ENCODE data around the gene HERC3. TPM values are rescaled to one million over a fixed set of nuclear protein-coding genes. Genes with fewer than 3 reads are reported as not detected.

Gene HERC3
- total and polyA plus RNA-seq, 2 donors (not counting 3 experiments of a cell fraction or from before 2014, with no cell fraction given): 6.3 to 21.2 TPM

DNA sequence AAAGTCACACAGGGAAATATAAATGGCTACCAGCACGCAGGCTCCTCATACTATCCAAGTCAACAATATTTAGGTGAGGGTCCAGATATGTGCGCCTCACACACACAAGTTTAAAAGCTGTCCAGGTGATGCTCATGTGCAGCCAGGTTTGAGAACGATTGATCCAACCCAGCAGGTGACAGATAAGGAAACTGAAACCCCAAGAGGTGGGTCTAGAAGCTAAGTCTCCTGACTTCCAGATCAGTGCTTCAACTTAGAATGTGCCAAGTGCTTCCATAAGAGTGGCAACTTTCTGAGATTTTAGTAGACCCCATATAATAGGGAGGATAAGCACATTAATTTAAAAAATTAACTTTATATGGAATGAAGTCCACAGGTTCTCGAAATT, 159.8 kb downstream of the HERC3 start:
- no peak overlapping the region for H3K27ac ChIP-seq (ENCODE audit: insufficient read depth, low read depth, low read length)
- H3K9ac ChIP-seq (replicated peaks; ENCODE audit: extremely low read depth, insufficient read depth, low read length): no peak overlapping the region
- no peaks in the 10 kb centered on the region for H3K9me1 ChIP-seq (replicated peaks; ENCODE audit: control insufficient read depth, extremely low read depth, insufficient read depth, low read length)
- no peaks in the 10 kb centered on the region for H3K9me3 ChIP-seq (replicated peaks; ENCODE audit: control insufficient read depth, insufficient read depth, low read length)
- H3K36me3 ChIP-seq (ENCODE audit: control insufficient read depth in 2 of 2, extremely low read depth in 1 of 2, insufficient read depth in 2 of 2, low read length in 2 of 2): peaks cover 0 to 9% of the 10 kb centered on the region in 2 experiments
- FAIRE-seq: no peak
- DNase-seq (ENCODE audit: low read depth, low spot score): no peak
- intact Hi-C loops (cut with micrococcal nuclease): no loop called here
- CTCF ChIA-PET: interaction anchor here (0.6 to 1.3 kb wide), 3 partner anchors 13 to 43 kb away, joined by 3 to 5 read pairs (median 5); no protein-coding TSS in a partner anchor
- H3K4me2 ChIP-seq (ENCODE audit: insufficient read depth, low read length): no peak overlapping the region
- no peak overlapping the region for H2AFZ ChIP-seq (ENCODE audit: low read depth, low read length)
- no peaks in the 10 kb centered on the region for H4K20me1 ChIP-seq (replicated peaks; ENCODE audit: control insufficient read depth, extremely low read depth, insufficient read depth, low read length)
- no peak overlapping the region for H3K4me3 ChIP-seq (replicated peaks in 1 of 3; ENCODE audit: insufficient read depth in 1 of 3, low read depth in 1 of 3, low read length in 3 of 3)
- H3K4me1 ChIP-seq (ENCODE audit: control insufficient read depth, extremely low read depth, insufficient read depth, low read length): no peaks in the 10 kb centered on the region
- no peaks in the 10 kb centered on the region for H3K79me2 ChIP-seq (ENCODE audit: control insufficient read depth, insufficient read depth, low read length)
- dilution Hi-C loops (cut with MboI; ENCODE audit: extremely low pct_ligation_motif_present, low sequenced_read_pairs): no loop called here
- BruUV-seq (replicated peaks): no TSS peak
- H3K27me3 ChIP-seq (ENCODE audit: control insufficient read depth in 2 of 2, insufficient read depth in 2 of 2, low read length in 2 of 2): no peaks in the 10 kb centered on the region
- no peak for TF ChIP-seq MYC (IDR thresholded peaks at IDR 0.05; ENCODE audit: low read depth, low read length)
- TF ChIP-seq, protein P1, sequence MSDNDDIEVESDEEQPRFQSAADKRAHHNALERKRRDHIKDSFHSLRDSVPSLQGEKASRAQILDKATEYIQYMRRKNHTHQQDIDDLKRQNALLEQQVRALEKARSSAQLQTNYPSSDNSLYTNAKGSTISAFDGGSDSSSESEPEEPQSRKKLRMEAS (IDR thresholded peaks at IDR 0.05; ENCODE audit: insufficient read depth, insufficient read length): no peak
- TF ChIP-seq GATA2 (IDR thresholded peaks at IDR 0.05; ENCODE audit: insufficient read depth, insufficient read length, low read depth, low read length): no peak
- no peak for TF ChIP-seq POLR2A (IDR thresholded peaks at IDR 0.05; ENCODE audit: low read depth, low read length)
- TF ChIP-seq EZH2 (IDR thresholded peaks at IDR 0.05; ENCODE audit: borderline replicate concordance, low read depth, low read length, severe bottlenecking): no peak
- TF ChIP-seq POLR2AphosphoS5 (IDR thresholded peaks at IDR 0.05; ENCODE audit: insufficient read depth, low read depth, low read length): no peak
- TF ChIP-seq, protein P2, sequence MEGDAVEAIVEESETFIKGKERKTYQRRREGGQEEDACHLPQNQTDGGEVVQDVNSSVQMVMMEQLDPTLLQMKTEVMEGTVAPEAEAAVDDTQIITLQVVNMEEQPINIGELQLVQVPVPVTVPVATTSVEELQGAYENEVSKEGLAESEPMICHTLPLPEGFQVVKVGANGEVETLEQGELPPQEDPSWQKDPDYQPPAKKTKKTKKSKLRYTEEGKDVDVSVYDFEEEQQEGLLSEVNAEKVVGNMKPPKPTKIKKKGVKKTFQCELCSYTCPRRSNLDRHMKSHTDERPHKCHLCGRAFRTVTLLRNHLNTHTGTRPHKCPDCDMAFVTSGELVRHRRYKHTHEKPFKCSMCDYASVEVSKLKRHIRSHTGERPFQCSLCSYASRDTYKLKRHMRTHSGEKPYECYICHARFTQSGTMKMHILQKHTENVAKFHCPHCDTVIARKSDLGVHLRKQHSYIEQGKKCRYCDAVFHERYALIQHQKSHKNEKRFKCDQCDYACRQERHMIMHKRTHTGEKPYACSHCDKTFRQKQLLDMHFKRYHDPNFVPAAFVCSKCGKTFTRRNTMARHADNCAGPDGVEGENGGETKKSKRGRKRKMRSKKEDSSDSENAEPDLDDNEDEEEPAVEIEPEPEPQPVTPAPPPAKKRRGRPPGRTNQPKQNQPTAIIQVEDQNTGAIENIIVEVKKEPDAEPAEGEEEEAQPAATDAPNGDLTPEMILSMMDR (IDR thresholded peaks at IDR 0.05; ENCODE audit: extremely low read depth in 1 of 2, insufficient read depth in 1 of 2, low read depth in 1 of 2, low read length in 2 of 2): no peak
- TF ChIP-seq FOS (IDR thresholded peaks at IDR 0.05; ENCODE audit: borderline replicate concordance, insufficient read depth, low read length): no peak
- TF ChIP-seq JUN (IDR thresholded peaks at IDR 0.05; ENCODE audit: borderline replicate concordance, insufficient read depth, insufficient read length, low read depth): no peak
- POLR2A ChIA-PET: no interaction called here

All from endothelial cell of umbilical vein (primary cell).